ENCODE measurements around the gene FAM193A. TPM values are rescaled to one million over a fixed set of nuclear protein-coding genes. Genes with fewer than 3 reads are reported as not detected.

FAM193A gene
- total RNA-seq, 1 experiment from 2014 or later = 38.8 TPM

DNA sequence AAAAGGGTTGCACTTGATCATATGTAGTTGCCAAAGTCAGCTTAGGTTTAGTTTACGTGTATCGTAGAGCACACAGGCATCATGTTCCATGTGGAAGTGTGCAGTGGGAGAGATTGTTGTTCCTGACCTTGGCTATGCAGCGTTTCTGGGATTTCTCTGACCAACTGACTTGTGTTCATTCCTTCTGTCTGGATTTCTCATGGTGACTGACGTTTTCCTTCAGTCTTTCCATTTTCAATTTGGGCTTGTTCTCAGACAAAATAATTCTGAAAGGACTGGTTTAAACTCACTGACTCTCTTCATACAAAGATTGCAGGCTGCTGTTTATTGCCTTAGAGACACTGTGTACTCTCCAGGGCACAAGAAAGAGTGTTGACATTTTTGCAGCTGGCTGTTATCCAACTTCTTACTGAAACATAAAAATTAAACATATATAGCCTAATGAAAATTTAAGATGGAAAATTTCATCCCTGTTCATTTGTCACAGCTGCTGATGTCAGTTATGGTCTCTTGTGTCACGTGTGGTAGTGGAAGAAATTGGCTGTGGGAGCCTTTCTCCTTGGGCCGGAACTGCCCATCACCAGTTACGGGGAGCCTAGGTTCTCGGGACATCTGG lies 124.3 kb downstream of the FAM193A start:
- no peak overlapping the region for H3K9ac ChIP-seq (ENCODE audit: low read length)
- H3K4me2 ChIP-seq (ENCODE audit: low read depth, low read length, poor library complexity, severe bottlenecking) = no peak overlapping the region
- H3K79me2 ChIP-seq (ENCODE audit: low read length) = peaks cover 16% of the 10 kb centered on the region
- H3K9me2 ChIP-seq (replicated peaks; ENCODE audit: insufficient read depth, low read length) = no peaks in the 10 kb centered on the region
- H3K27ac ChIP-seq (ENCODE audit: low read length) = no peak overlapping the region
- no peak overlapping the region for H3K4me3 ChIP-seq (ENCODE audit: low read length)
- no peak overlapping the region for H2AFZ ChIP-seq (ENCODE audit: low read length)
- peaks cover 10% of the 10 kb centered on the region; the same call in 1 of the 2 replicates for H3K36me3 ChIP-seq (ENCODE audit: insufficient read depth, low read length)
- no peaks in the 10 kb centered on the region for H3K4me1 ChIP-seq (ENCODE audit: low read length)
- H4K20me1 ChIP-seq (ENCODE audit: insufficient read depth, low read depth, low read length) = no peaks in the 10 kb centered on the region
- H3K27me3 ChIP-seq (ENCODE audit: low read length) = no peaks in the 10 kb centered on the region
- H3K9me3 ChIP-seq (ENCODE audit: low read length) = no peaks in the 10 kb centered on the region
- DNase-seq = no peak

GRCh38 chr4:2662598-2662997 lies 126.2 kb downstream of the FAM193A start:
- H3K4me3 ChIP-seq (ENCODE audit: low read length) = no peak overlapping the region
- H3K9me3 ChIP-seq (ENCODE audit: low read length) = no peaks in the 10 kb centered on the region
- H3K9ac ChIP-seq (ENCODE audit: low read length) = no peak overlapping the region
- no peak overlapping the region for H2AFZ ChIP-seq (ENCODE audit: low read length)
- no peaks in the 10 kb centered on the region for H4K20me1 ChIP-seq (ENCODE audit: insufficient read depth, low read depth, low read length)
- no peak overlapping the region for H3K27ac ChIP-seq (ENCODE audit: low read length)
- H3K36me3 ChIP-seq (ENCODE audit: insufficient read depth, low read length) = peaks cover 5% of the 10 kb centered on the region; the same call in 1 of the 2 replicates
- no peaks in the 10 kb centered on the region for H3K9me2 ChIP-seq (replicated peaks; ENCODE audit: insufficient read depth, low read length)
- H3K4me1 ChIP-seq (ENCODE audit: low read length) = peaks cover 5% of the 10 kb centered on the region; the same call in 1 of the 2 replicates
- no peaks in the 10 kb centered on the region for H3K27me3 ChIP-seq (ENCODE audit: low read length)
- peaks cover 35% of the 10 kb centered on the region for H3K79me2 ChIP-seq (ENCODE audit: low read length)
- DNase-seq = no peak
- no peak overlapping the region for H3K4me2 ChIP-seq (ENCODE audit: low read depth, low read length, poor library complexity, severe bottlenecking)

- no peak overlapping the region for H3K9ac ChIP-seq (ENCODE audit: low read length)
- no peak overlapping the region for H3K4me2 ChIP-seq (ENCODE audit: low read depth, low read length, poor library complexity, severe bottlenecking)
- no peaks in the 10 kb centered on the region for H3K9me3 ChIP-seq (ENCODE audit: low read length)
- H3K79me2 ChIP-seq (ENCODE audit: low read length) = peaks cover 38% of the 10 kb centered on the region
- H3K27me3 ChIP-seq (ENCODE audit: low read length) = no peaks in the 10 kb centered on the region
- H3K27ac ChIP-seq (ENCODE audit: low read length) = no peak overlapping the region
- no peak overlapping the region for H3K4me3 ChIP-seq (ENCODE audit: low read length)
- peaks cover 5% of the 10 kb centered on the region; the same call in 1 of the 2 replicates for H3K36me3 ChIP-seq (ENCODE audit: insufficient read depth, low read length)
- H2AFZ ChIP-seq (ENCODE audit: low read length) = no peak overlapping the region
- H3K4me1 ChIP-seq (ENCODE audit: low read length) = peaks cover 5% of the 10 kb centered on the region; the same call in 1 of the 2 replicates
- no peaks in the 10 kb centered on the region for H4K20me1 ChIP-seq (ENCODE audit: insufficient read depth, low read depth, low read length)
- DNase-seq = no peak
- no peaks in the 10 kb centered on the region for H3K9me2 ChIP-seq (replicated peaks; ENCODE audit: insufficient read depth, low read length)
Observed at GRCh38 chr4:2663275-2663674, 126.8 kb downstream of the FAM193A start.

DNA sequence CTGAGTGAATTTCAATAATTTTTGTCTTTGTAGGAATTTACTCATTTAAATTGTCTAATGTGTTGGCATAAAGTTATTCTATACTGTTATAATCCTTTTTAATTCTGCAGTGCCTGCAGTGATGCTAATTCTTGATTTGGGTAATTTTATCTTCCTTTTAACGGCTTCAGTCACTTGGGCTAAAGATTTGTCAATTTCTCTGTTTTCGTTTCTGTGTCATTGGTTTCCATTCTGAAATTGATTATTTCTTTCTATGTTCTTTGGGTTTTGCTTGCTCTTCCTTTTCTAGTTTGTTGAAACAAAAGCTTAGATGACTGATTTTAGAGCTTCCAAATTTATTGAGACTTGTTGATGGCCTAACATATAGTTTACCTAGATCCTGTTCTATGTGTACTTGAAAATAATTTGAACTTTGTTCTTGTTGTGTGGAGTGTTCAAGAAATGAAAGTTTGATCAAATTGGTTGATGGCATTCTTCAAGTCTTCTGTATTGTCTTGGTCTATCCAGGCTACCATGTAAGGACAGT lies 130.3 kb downstream of the FAM193A start:
- Histone ChIP-seq H3K4me1 (ENCODE audit: low read length) (peaks cover 10% of the 10 kb centered on the region), H3K79me2 (ENCODE audit: low read length) (peaks cover 38% of the 10 kb centered on the region), H3K9me2 (replicated peaks; ENCODE audit: insufficient read depth, low read length) (no peaks in the 10 kb centered on the region), H3K9me3 (ENCODE audit: low read length) (no peaks in the 10 kb centered on the region), H3K4me2 (ENCODE audit: low read depth, low read length, poor library complexity, severe bottlenecking) (no peak overlapping the region), H3K9ac (ENCODE audit: low read length) (no peak overlapping the region), H2AFZ (ENCODE audit: low read length) (no peak overlapping the region), H3K4me3 (ENCODE audit: low read length) (no peak overlapping the region), H4K20me1 (ENCODE audit: insufficient read depth, low read depth, low read length) (no peaks in the 10 kb centered on the region), H3K36me3 (ENCODE audit: insufficient read depth, low read length) (peaks cover 7% of the 10 kb centered on the region; the same call in 1 of the 2 replicates), H3K27ac (ENCODE audit: low read length) (peak overlapping the region; percentile 24; the same call in 1 of the 2 replicates), H3K27me3 (ENCODE audit: low read length) (no peaks in the 10 kb centered on the region)
- DNase-seq = no peak

DNA sequence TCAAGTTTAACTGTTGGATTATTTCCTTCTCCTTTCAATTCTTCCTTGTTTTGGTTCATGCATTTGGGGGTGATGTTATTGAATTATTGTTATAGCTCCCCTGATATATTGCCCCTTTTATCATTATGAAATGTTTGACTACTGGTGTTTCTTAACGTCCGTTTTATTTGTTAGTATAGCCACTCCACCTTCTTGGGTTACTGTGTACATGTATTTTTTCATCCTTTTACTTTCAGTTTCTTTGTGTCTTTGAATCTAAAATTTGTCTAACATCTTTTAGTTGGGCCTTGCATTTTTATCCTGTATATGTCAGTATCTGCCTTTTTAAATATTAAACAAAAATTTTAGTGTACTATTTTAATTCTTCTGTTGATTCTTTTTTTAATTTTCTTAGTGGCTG lies 131.0 kb downstream of the FAM193A start:
- Histone ChIP-seq H3K4me3 (ENCODE audit: low read length) (no peak overlapping the region), H3K9me3 (ENCODE audit: low read length) (no peaks in the 10 kb centered on the region), H2AFZ (ENCODE audit: low read length) (no peak overlapping the region), H3K4me1 (ENCODE audit: low read length) (peaks cover 16% of the 10 kb centered on the region), H3K27ac (ENCODE audit: low read length) (0 out of 2 replicates have a peak overlapping the region, but pooled peaks have one; percentile 24), H3K79me2 (ENCODE audit: low read length) (peaks cover 38% of the 10 kb centered on the region), H3K4me2 (ENCODE audit: low read depth, low read length, poor library complexity, severe bottlenecking) (no peak overlapping the region), H3K27me3 (ENCODE audit: low read length) (no peaks in the 10 kb centered on the region), H4K20me1 (ENCODE audit: insufficient read depth, low read depth, low read length) (no peaks in the 10 kb centered on the region), H3K9me2 (replicated peaks; ENCODE audit: insufficient read depth, low read length) (no peaks in the 10 kb centered on the region), H3K36me3 (ENCODE audit: insufficient read depth, low read length) (peaks cover 14% of the 10 kb centered on the region), H3K9ac (ENCODE audit: low read length) (no peak overlapping the region)
- DNase-seq = no peak

GRCh38 chr4:2671267-2671895 lies 134.9 kb downstream of the FAM193A start:
- H3K9me2 ChIP-seq (replicated peaks; ENCODE audit: insufficient read depth, low read length) = no peaks in the 10 kb centered on the region
- no peaks in the 10 kb centered on the region for H3K27me3 ChIP-seq (ENCODE audit: low read length)
- peaks cover 40% of the 10 kb centered on the region for H3K36me3 ChIP-seq (ENCODE audit: insufficient read depth, low read length)
- H3K4me2 ChIP-seq (ENCODE audit: low read depth, low read length, poor library complexity, severe bottlenecking) = no peak overlapping the region
- H4K20me1 ChIP-seq (ENCODE audit: insufficient read depth, low read depth, low read length) = no peaks in the 10 kb centered on the region
- no peak overlapping the region for H2AFZ ChIP-seq (ENCODE audit: low read length)
- H3K79me2 ChIP-seq (ENCODE audit: low read length) = peaks cover 55% of the 10 kb centered on the region
- H3K27ac ChIP-seq (ENCODE audit: low read length) = no peak overlapping the region
- no peak for DNase-seq
- no peak overlapping the region for H3K9ac ChIP-seq (ENCODE audit: low read length)
- peaks cover 24% of the 10 kb centered on the region for H3K4me1 ChIP-seq (ENCODE audit: low read length)
- H3K9me3 ChIP-seq (ENCODE audit: low read length) = no peaks in the 10 kb centered on the region
- no peak overlapping the region for H3K4me3 ChIP-seq (ENCODE audit: low read length)

DNA sequence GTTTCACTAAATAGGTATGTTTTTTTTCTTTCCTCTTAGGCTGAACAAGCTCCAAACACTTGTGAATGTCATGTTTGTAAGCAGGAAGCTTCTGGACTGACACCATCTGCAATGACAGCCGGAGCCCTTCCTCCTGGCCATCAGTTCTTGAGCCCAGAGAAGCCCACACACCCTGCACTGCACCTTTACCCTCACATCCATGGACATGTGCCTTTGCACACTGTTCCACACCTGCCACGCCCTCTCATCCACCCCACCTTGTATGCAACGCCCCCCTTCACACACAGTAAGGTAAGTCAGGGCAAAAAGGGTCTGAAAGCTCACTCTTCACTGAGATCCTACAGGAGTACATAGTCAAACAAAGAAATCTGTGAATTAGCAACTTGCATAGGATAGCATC lies 135.6 kb downstream of the FAM193A start:
- Histone ChIP-seq H3K27ac (ENCODE audit: low read length) (peak overlapping the region; percentile 54), H3K27me3 (ENCODE audit: low read length) (no peaks in the 10 kb centered on the region), H3K9me3 (ENCODE audit: low read length) (no peaks in the 10 kb centered on the region), H3K4me1 (ENCODE audit: low read length) (peaks cover 22% of the 10 kb centered on the region), H3K9ac (ENCODE audit: low read length) (no peak overlapping the region), H3K36me3 (ENCODE audit: insufficient read depth, low read length) (peaks cover 40% of the 10 kb centered on the region), H4K20me1 (ENCODE audit: insufficient read depth, low read depth, low read length) (no peaks in the 10 kb centered on the region), H3K4me2 (ENCODE audit: low read depth, low read length, poor library complexity, severe bottlenecking) (no peak overlapping the region), H3K9me2 (replicated peaks; ENCODE audit: insufficient read depth, low read length) (no peaks in the 10 kb centered on the region), H3K79me2 (ENCODE audit: low read length) (peaks cover 51% of the 10 kb centered on the region), H2AFZ (ENCODE audit: low read length) (no peak overlapping the region), H3K4me3 (ENCODE audit: low read length) (no peak overlapping the region)
- no peak for DNase-seq

GRCh38 chr4:2672700-2673099 lies 136.3 kb downstream of the FAM193A start:
- Histone ChIP-seq H4K20me1 (ENCODE audit: insufficient read depth, low read depth, low read length) (no peaks in the 10 kb centered on the region), H3K27me3 (ENCODE audit: low read length) (no peaks in the 10 kb centered on the region), H3K36me3 (ENCODE audit: insufficient read depth, low read length) (peaks cover 40% of the 10 kb centered on the region), H2AFZ (ENCODE audit: low read length) (no peak overlapping the region), H3K4me1 (ENCODE audit: low read length) (peaks cover 22% of the 10 kb centered on the region), H3K27ac (ENCODE audit: low read length) (peak overlapping the region; percentile 54), H3K79me2 (ENCODE audit: low read length) (peaks cover 51% of the 10 kb centered on the region), H3K4me3 (ENCODE audit: low read length) (no peak overlapping the region), H3K9me3 (ENCODE audit: low read length) (no peaks in the 10 kb centered on the region), H3K9me2 (replicated peaks; ENCODE audit: insufficient read depth, low read length) (no peaks in the 10 kb centered on the region), H3K4me2 (ENCODE audit: low read depth, low read length, poor library complexity, severe bottlenecking) (no peak overlapping the region), H3K9ac (ENCODE audit: low read length) (no peak overlapping the region)
- DNase-seq = peak; percentile 49
